ENCODE results near the gene SDR39U1. TPM values are rescaled to one million over a fixed set of nuclear protein-coding genes. Genes with fewer than 3 reads are reported as not detected.

Gene SDR39U1
- total RNA-seq, 4 donors from 2014 or later: 21.7 to 51.4 (median 38.3) TPM

GRCh38 chr14:24430682-24431568 is 11.7 kb downstream of the SDR39U1 start:
- TF ChIP-seq CTCF (IDR thresholded peaks at IDR 0.05 in 4 of 5, conservative IDR thresholded peaks at IDR 0.05 in 1 of 5) (no peak), POLR2A (IDR thresholded peaks at IDR 0.05) (no peak)
- no peaks in the 10 kb centered on the region for H3K9me3 ChIP-seq
- peaks cover 0 to 23% of the 10 kb centered on the region in 2 donors for H3K36me3 ChIP-seq
- no peaks in the 10 kb centered on the region for H3K27me3 ChIP-seq
- no peak for DNase-seq
- H3K4me3 ChIP-seq: peak overlapping the region; percentile 61 to 81 (median 69)
- ATAC-seq: no peak
- peaks cover 14 to 22% of the 10 kb centered on the region in 2 donors for H3K4me1 ChIP-seq
- peak overlapping the region; percentile 85 to 90 (median 86) for H3K27ac ChIP-seq
- intact Hi-C loops (cut with DNase I; ENCODE audit: low total_unique reads) (loop anchor here (1.0 to 10.0 kb wide), 4 partner anchors 64 to 876 kb away; partner anchors contain the start of genes THTPA, TINF2 and ZFHX2), in situ Hi-C loops (cut with MboI; ENCODE audit: low sequenced_read_pairs in 4 of 4) (loop anchor here (5.0 to 25.0 kb wide), 6 partner anchors 64 to 1119 kb away; partner anchors contain the start of genes GMPR2 (in 3 of the 4), NEDD8 (in 3 of the 4), ADCY4 (in 1 of the 4) and BCL2L2 (in 1 of the 4))

- Histone ChIP-seq H3K27me3 (no peaks in the 10 kb centered on the region), H3K4me1 (peaks cover 17 to 22% of the 10 kb centered on the region in 2 donors), H3K27ac (peak overlapping the region; percentile 85 to 90 (median 86)), H3K9me3 (no peaks in the 10 kb centered on the region), H3K36me3 (peaks cover 0 to 22% of the 10 kb centered on the region in 2 donors), H3K4me3 (peak overlapping the region; percentile 61 to 81 (median 69))
- DNase-seq (peak; percentile 42 to 57), ATAC-seq (peak; percentile 76 to 82)
- no peak for TF ChIP-seq CTCF (IDR thresholded peaks at IDR 0.05 in 4 of 5, conservative IDR thresholded peaks at IDR 0.05 in 1 of 5)
- TF ChIP-seq POLR2A (IDR thresholded peaks at IDR 0.05): no peak
- in situ Hi-C loops (cut with MboI; ENCODE audit: low sequenced_read_pairs in 4 of 4): loop anchor here (5.0 to 25.0 kb wide), 6 partner anchors 63 to 1118 kb away; partner anchors contain the start of genes GMPR2 (in 3 of the 4), NEDD8 (in 3 of the 4), ADCY4 (in 1 of the 4) and BCL2L2 (in 1 of the 4)
- intact Hi-C loops (cut with DNase I; ENCODE audit: low total_unique reads): loop anchor here (2.0 to 10.0 kb wide), 3 partner anchors 63 to 875 kb away; partner anchors contain the start of genes THTPA, TINF2 and ZFHX2
Observed at GRCh38 chr14:24430143-24430681, 12.4 kb downstream of the SDR39U1 start.

- in situ Hi-C loops (cut with MboI; ENCODE audit: low sequenced_read_pairs in 4 of 4): loop anchor here (5.0 to 25.0 kb wide), 6 partner anchors 62 to 1117 kb away; partner anchors contain the start of genes GMPR2 (in 3 of the 4), NEDD8 (in 3 of the 4), ADCY4 (in 1 of the 4) and BCL2L2 (in 1 of the 4)
Observed at GRCh38 chr14:24429395-24430142, 13.0 kb downstream of the SDR39U1 start, which contains the start of the genes CBLN3 and KHNYN. TSS of gene CBLN3 (minus strand) at chr14:24429668. CDS start at chr14:24429054, 614 bp downstream. TSS of gene KHNYN (plus strand) at chr14:24429954. CDS start at chr14:24430731, 777 bp downstream.

More at GRCh38 chr14:24429395-24430142, 13.0 kb downstream of the SDR39U1 start, which contains the start of the genes CBLN3 and KHNYN:
- peak within 1 kb of the TSS; percentile 85 to 90 (median 86) for H3K27ac ChIP-seq
- intact Hi-C loops (cut with DNase I; ENCODE audit: low total_unique reads): loop anchor here (2.0 to 10.0 kb wide), 4 partner anchors 13 to 875 kb away; partner anchors contain the start of genes SDR39U1, THTPA, TINF2 and ZFHX2
- H3K36me3 ChIP-seq: peaks cover 0 to 22% of the 10 kb centered on the region in 2 donors
- H3K9me3 ChIP-seq: no peaks in the 10 kb centered on the region
- peaks cover 18 to 22% of the 10 kb centered on the region in 2 donors for H3K4me1 ChIP-seq
- no peaks in the 10 kb centered on the region for H3K27me3 ChIP-seq
- ATAC-seq (peak; percentile 94 to 96), DNase-seq (peak; percentile 85 to 86)
- TF ChIP-seq POLR2A (IDR thresholded peaks at IDR 0.05) (peak; percentile 83 to 84), CTCF (IDR thresholded peaks at IDR 0.05 in 4 of 5, conservative IDR thresholded peaks at IDR 0.05 in 1 of 5) (peak in 1 of 5 experiments; percentile 12)
- H3K4me3 ChIP-seq: peak within 1 kb of the TSS; percentile 61 to 81 (median 69)
